SK-N-SH treated with all-trans-retinoic acid at 6 μM for 48 hours (cell line): ENCODE data around the gene COL24A1.

Experiments used
- ARNTL ChIP-seq: fragments of 450-650 bp; formaldehyde crosslinking; IDR thresholded peaks from 2 replicates; pipeline ENCODE4 v1.5.0; 2020; ENCODE audit warnings: low read depth, mild to moderate bottlenecking, moderate library complexity, borderline replicate concordance
- BACH2 ChIP-seq: fragments of 250-450 bp; sonication (Bioruptor Pico); IDR thresholded peaks from 2 replicates; pipeline ENCODE4 v1.9.0; 2021; ENCODE audit warnings: mild to moderate bottlenecking, borderline replicate concordance
- CREB5 ChIP-seq: fragments of 250-450 bp; sonication (Bioruptor Pico); IDR thresholded peaks from 2 replicates; pipeline ENCODE4 v1.5.1; 2020; ENCODE audit warnings: low read depth, mild to moderate bottlenecking, moderate library complexity
- CSDC2 ChIP-seq: fragments of 250-450 bp; sonication (Bioruptor Pico); IDR thresholded peaks from 2 replicates; pipeline ENCODE4 v1.5.0; 2020; ENCODE audit warnings: mild to moderate bottlenecking, moderate library complexity
- ESRRG ChIP-seq: fragments of 250-450 bp; sonication (Bioruptor Pico); IDR thresholded peaks from 2 replicates; pipeline ENCODE4 v1.6.1; 2021; ENCODE audit warnings: mild to moderate bottlenecking
- ISL1 ChIP-seq: fragments of 250-450 bp; sonication (Bioruptor Pico); IDR thresholded peaks from 2 replicates; pipeline ENCODE4 v2.1.2; 2022; ENCODE audit warnings: mild to moderate bottlenecking, moderate library complexity
- PATZ1 ChIP-seq: fragments of 250-450 bp; sonication (Bioruptor Pico); IDR thresholded peaks from 2 replicates; pipeline ENCODE4 v1.8.0; 2020; ENCODE audit warnings: mild to moderate bottlenecking, moderate library complexity, borderline replicate concordance
- PPARA ChIP-seq: fragments of 250-450 bp; sonication (Bioruptor Pico); IDR thresholded peaks from 2 replicates; pipeline ENCODE4 v1.5.0; 2020; ENCODE audit warnings: mild to moderate bottlenecking, borderline replicate concordance
- RARB ChIP-seq: fragments of 250-450 bp; sonication (Bioruptor Pico); IDR thresholded peaks from 2 replicates; pipeline ENCODE4 v1.8.0; 2021; ENCODE audit warnings: mild to moderate bottlenecking, moderate library complexity
- TOX ChIP-seq: fragments of 250-450 bp; sonication (Bioruptor Pico); IDR thresholded peaks from 2 replicates; pipeline ENCODE4 v1.8.0; 2021; ENCODE audit warnings: mild to moderate bottlenecking, moderate library complexity, borderline replicate concordance
- ZFP30 ChIP-seq: fragments of 450-650 bp; formaldehyde crosslinking; IDR thresholded peaks from 2 replicates; pipeline ENCODE4 v1.5.0; 2022; ENCODE audit warnings: mild to moderate bottlenecking, moderate library complexity
- ZNF565 ChIP-seq: fragments of 450-650 bp; formaldehyde crosslinking; conservative IDR thresholded peaks from 2 replicates; pipeline ENCODE4 v1.5.0; 2020; ENCODE audit warnings: low read depth, mild to moderate bottlenecking, moderate library complexity
- ZNF70 ChIP-seq: fragments of 450-650 bp; formaldehyde crosslinking; IDR thresholded peaks from 2 replicates; pipeline ENCODE4 v1.5.0; 2020; ENCODE audit warnings: mild to moderate bottlenecking, moderate library complexity

GRCh38 chr1:85947186-85947585, 209.4 kb downstream of the COL24A1 start:
- TF ChIP-seq ZFP30 (CRISPR knock-in tag) (no peak), ZNF70 (CRISPR knock-in tag) (no peak), BACH2 (CRISPR knock-in tag) (no peak), CREB5 (CRISPR knock-in tag) (no peak), PATZ1 (CRISPR knock-in tag) (no peak), ISL1 (CRISPR knock-in tag) (no peak), TOX (CRISPR knock-in tag) (no peak), ARNTL (CRISPR knock-in tag) (no peak), CSDC2 (CRISPR knock-in tag) (no peak), PPARA (CRISPR knock-in tag) (no peak), RARB (CRISPR knock-in tag) (no peak), ZNF565 (CRISPR knock-in tag) (no peak), ESRRG (CRISPR knock-in tag) (no peak)
